Smooth muscle cell (in vitro differentiated cells): ENCODE measurements around the gene ZNF79. TPM values are rescaled to one million over a fixed set of nuclear protein-coding genes. Genes with fewer than 3 reads are reported as not detected.

Source experiments
- DNase-seq: peaks from one replicate; lab custom pipeline; 2025; ENCODE audit not compliant: unreplicated experiment; lab: John Stamatoyannopoulos, UW
- H2AFZ ChIP-seq: fragments of 200-600 bp; sonication (generic); 2 replicates; pipeline ENCODE4 v1.6.0; 2016; ENCODE audit warnings: antibody characterized with exemption, low read depth, mild to moderate bottlenecking
- H3F3A ChIP-seq: fragments of 200-600 bp; sonication (generic); 2 replicates; pipeline ENCODE4 v1.6.0; 2017; ENCODE audit warnings: antibody characterized with exemption, low read depth
- H3K27ac ChIP-seq: fragments of 200-600 bp; sonication (generic); 2 replicates; pipeline ENCODE4 v1.5.1; 2016; ENCODE audit warnings: low read depth, mild to moderate bottlenecking
- H3K27me3 ChIP-seq: fragments of 200-600 bp; sonication (generic); 2 replicates; pipeline ENCODE4 v1.6.1; 2016; ENCODE audit warnings: low read depth, mild to moderate bottlenecking
- H3K36me3 ChIP-seq: fragments of 200-600 bp; sonication (generic); 2 replicates; pipeline ENCODE4 v1.5.1; 2016; ENCODE audit warnings: low read depth
- H3K4me1 ChIP-seq: fragments of 200-600 bp; sonication (generic); 2 replicates; pipeline ENCODE4 v1.5.1; 2016; ENCODE audit warnings: low read depth
- H3K4me2 ChIP-seq: fragments of 200-600 bp; sonication (generic); 2 replicates; pipeline ENCODE4 v1.6.0; 2016; ENCODE audit warnings: mild to moderate bottlenecking
- H3K4me3 ChIP-seq: fragments of 200-600 bp; sonication (generic); 2 replicates; pipeline ENCODE4 v1.5.1; 2016; ENCODE audit warnings: mild to moderate bottlenecking
- H3K79me2 ChIP-seq: fragments of 200-600 bp; sonication (generic); 2 replicates; pipeline ENCODE4 v1.6.0; 2016; ENCODE audit warnings: low read depth, mild to moderate bottlenecking
- H3K9ac ChIP-seq: fragments of 200-600 bp; sonication (generic); 2 replicates; pipeline ENCODE4 v1.6.0; 2016; ENCODE audit warnings: low read depth
- H3K9me3 ChIP-seq: fragments of 200-600 bp; sonication (generic); replicated peaks from 2 replicates; pipeline ENCODE4 v1.5.1; 2016; ENCODE audit warnings: low read depth
- H4K20me1 ChIP-seq: fragments of 200-600 bp; sonication (generic); 2 replicates; pipeline ENCODE4 v1.6.0; 2016; ENCODE audit warnings: low read depth
- CTCF ChIP-seq: fragments of 200-600 bp; sonication (generic); IDR thresholded peaks from 2 replicates; pipeline ENCODE4 v1.5.1; 2017; ENCODE audit warnings: borderline replicate concordance, mild to moderate bottlenecking, antibody characterized with exemption; ENCODE audit not compliant: insufficient read depth, poor library complexity, severe bottlenecking
- WGBS: methylation state at CpG from one replicate; pipeline ENCODE4 v1.1.7; 2016; ENCODE audit warnings: low lambda C conversion rate; 5-methylcytosine and 5-hydroxymethylcytosine counted together
- polyA plus RNA-seq: library from polyadenylated mRNA; unstranded; fragments of >200 nt; fragmentation: Nextera tagmentation; extraction: Ambion mirVana; gene quantifications from 2 replicates; pipeline ENCODE4 v1.2.1, GENCODE V29; 2016
- total RNA-seq: library from RNA; depleted of rRNA; stranded (reverse); fragments of >200 nt; gene quantifications from 2 replicates; pipeline ENCODE4 v1.2.3, GENCODE V29; 2014

ZNF79 gene
- total and polyA plus RNA-seq, 2 experiments from 2014 or later: 4.3 to 6.6 TPM

- Histone ChIP-seq H4K20me1 (peaks cover 15% of the 10 kb centered on the region), H3K27ac (peak within 1 kb of the TSS; percentile 54), H3K9me3 (no peaks in the 10 kb centered on the region), H3K79me2 (peaks cover 23% of the 10 kb centered on the region), H3K4me3 (peak within 1 kb of the TSS; percentile 85), H3K4me1 (peaks cover 12% of the 10 kb centered on the region), H3K9ac (peak within 1 kb of the TSS; percentile 81), H2AFZ (peak within 1 kb of the TSS; percentile 73), H3F3A (peaks cover 13% of the 10 kb centered on the region), H3K27me3 (no peaks in the 10 kb centered on the region), H3K4me2 (peak within 1 kb of the TSS; percentile 99), H3K36me3 (no peaks in the 10 kb centered on the region)
- TF ChIP-seq CTCF: peak; percentile 14
- peak; percentile 87 for DNase-seq
- WGBS: under 1% methylated on average over 20 of the region's 87 CpGs
These were observed 27.2 kb upstream of the ZNF79 start, which contains the start of gene SLC2A8 for GRCh38 chr9:127396808-127397645. SLC2A8 (plus strand) TSS chr9:127397169; CDS start chr9:127397231, 62 bp downstream.

- Histone ChIP-seq H3K9me3 (no peaks in the 10 kb centered on the region), H3K4me3 (peak overlapping the region; percentile 85), H3K27ac (peak overlapping the region; percentile 40), H3K36me3 (no peaks in the 10 kb centered on the region), H3K4me1 (peaks cover 12% of the 10 kb centered on the region), H3F3A (peaks cover 13% of the 10 kb centered on the region), H3K9ac (peak overlapping the region; percentile 81), H3K27me3 (no peaks in the 10 kb centered on the region), H3K79me2 (peaks cover 23% of the 10 kb centered on the region), H4K20me1 (peaks cover 15% of the 10 kb centered on the region), H2AFZ (peak overlapping the region; percentile 73), H3K4me2 (peak overlapping the region; percentile 99)
- peak; percentile 16 for DNase-seq
- TF ChIP-seq CTCF: peak; percentile 45
- WGBS: 1% methylated on average over 33 of the region's 55 CpGs
These were observed 26.4 kb upstream of the ZNF79 start for GRCh38 chr9:127397646-127398274.

- no peak for DNase-seq
- Histone ChIP-seq H3F3A (peaks cover 13% of the 10 kb centered on the region), H3K9me3 (no peaks in the 10 kb centered on the region), H3K9ac (peak overlapping the region; percentile 81), H4K20me1 (peaks cover 15% of the 10 kb centered on the region), H2AFZ (peak overlapping the region; percentile 44), H3K4me3 (peak overlapping the region; percentile 85), H3K4me2 (peak overlapping the region; percentile 99), H3K27ac (no peak overlapping the region), H3K79me2 (peaks cover 23% of the 10 kb centered on the region), H3K27me3 (no peaks in the 10 kb centered on the region), H3K36me3 (no peaks in the 10 kb centered on the region), H3K4me1 (peaks cover 12% of the 10 kb centered on the region)
- 53% methylated on average over 5 of the region's 5 CpGs for WGBS
- TF ChIP-seq CTCF: no peak
These were observed 25.9 kb upstream of the ZNF79 start for GRCh38 chr9:127398275-127398647.
